WTC11 (cell line): ENCODE measurements around the gene HES3. TPM values are rescaled to one million over a fixed set of nuclear protein-coding genes. Genes with fewer than 3 reads are reported as not detected.
A peak's percentile ranks its signal among the peaks of the same experiment; 100 is the strongest.

Source experiments
- ATAC-seq: fragments of 200-7000 bp; cut with Tn5 transposase; 2 replicates; pipeline ENCODE4 v1.10.0; 2021; ENCODE audit warnings: mild to moderate bottlenecking, moderate library complexity
- CTCF ChIA-PET: fragments of 300-600 bp; sonication (Branson Sonifier 250); formaldehyde crosslinking; loops from one replicate; lab custom pipeline; 2021; ENCODE audit warnings: antibody characterized with exemption; lab: Charles Lee
- POLR2A ChIA-PET: fragments of 350-600 bp; sonication (Branson Sonifier 250); formaldehyde crosslinking; loops from one replicate; lab custom pipeline; 2021; ENCODE audit warnings: antibody characterized with exemption; lab: Charles Lee
- DNase-seq: peaks from one replicate; pipeline ENCODE4 v3.0.0; 2021; ENCODE audit warnings: low spot score
- H3K27ac Mint-ChIP-seq: 2 replicates; pipeline ENCODE4 v1.8.0; 2021; ENCODE audit warnings: mixed read lengths
- H3K27me3 Mint-ChIP-seq: 2 replicates; pipeline ENCODE4 v1.8.0; 2021; ENCODE audit warnings: low read depth, mild to moderate bottlenecking, moderate library complexity, mixed read lengths
- H3K36me3 Mint-ChIP-seq: 2 replicates; pipeline ENCODE4 v1.8.0; 2021; ENCODE audit warnings: mixed read lengths
- H3K4me1 Mint-ChIP-seq: 2 replicates; pipeline ENCODE4 v1.8.0; 2022; ENCODE audit warnings: mixed read lengths
- H3K4me3 Mint-ChIP-seq: 2 replicates; pipeline ENCODE4 v1.8.0; 2021; ENCODE audit warnings: mild to moderate bottlenecking, moderate library complexity, mixed read lengths
- H3K9me3 Mint-ChIP-seq: 2 replicates; pipeline ENCODE4 v1.8.0; 2021; ENCODE audit warnings: mixed read lengths
- ELF4 ChIP-seq: sonication (generic); formaldehyde crosslinking; IDR thresholded peaks from 2 replicates; pipeline ENCODE4 v1.8.1; 2022; ENCODE audit warnings: low read depth, mild to moderate bottlenecking, moderate library complexity, missing genetic modification reagents
- EMX1 ChIP-seq: fragments of 250-450 bp; sonication (Bioruptor Pico); IDR thresholded peaks from 2 replicates; pipeline ENCODE4 v1.8.0; 2021; ENCODE audit warnings: mild to moderate bottlenecking
- ERG ChIP-seq: fragments of 250-450 bp; sonication (Bioruptor Pico); IDR thresholded peaks from 2 replicates; pipeline ENCODE4 v1.8.0; 2021; ENCODE audit warnings: mild to moderate bottlenecking
- ESRRA ChIP-seq: sonication (generic); formaldehyde crosslinking; IDR thresholded peaks from 2 replicates; pipeline ENCODE4 v1.8.1; 2022; ENCODE audit warnings: mild to moderate bottlenecking, missing genetic modification reagents, borderline replicate concordance
- FOXJ3 ChIP-seq: sonication (generic); formaldehyde crosslinking; IDR thresholded peaks from 2 replicates; pipeline ENCODE4 v1.9.0; 2021; ENCODE audit warnings: missing genetic modification reagents, mild to moderate bottlenecking, borderline replicate concordance
- GRHL2 ChIP-seq: fragments of 250-450 bp; sonication (Bioruptor Pico); IDR thresholded peaks from 2 replicates; pipeline ENCODE4 v1.8.0; 2022; ENCODE audit warnings: mild to moderate bottlenecking, moderate library complexity; ENCODE audit not compliant: insufficient replicate concordance, severe bottlenecking
- GTF2I ChIP-seq: fragments of 250-450 bp; sonication (Bioruptor Pico); conservative IDR thresholded peaks from 2 replicates; pipeline ENCODE4 v1.4.0; 2021; ENCODE audit warnings: mild to moderate bottlenecking
- HMGA2 ChIP-seq: fragments of 250-450 bp; sonication (Bioruptor Pico); IDR thresholded peaks from 2 replicates; pipeline ENCODE4 v1.4.0; 2021; ENCODE audit warnings: mild to moderate bottlenecking, moderate library complexity
- NR1H2 ChIP-seq: sonication (generic); formaldehyde crosslinking; IDR thresholded peaks from 2 replicates; pipeline ENCODE4 v1.9.0; 2021; ENCODE audit warnings: mild to moderate bottlenecking, moderate library complexity, missing genetic modification reagents
- NR3C1 ChIP-seq: sonication (generic); formaldehyde crosslinking; conservative IDR thresholded peaks from 2 replicates; pipeline ENCODE4 v1.8.1; 2023; ENCODE audit warnings: low read depth, mild to moderate bottlenecking, missing genetic modification reagents
- SP1 ChIP-seq: sonication (generic); formaldehyde crosslinking; conservative IDR thresholded peaks from 2 replicates; pipeline ENCODE4 v1.8.1; 2022; ENCODE audit warnings: missing genetic modification reagents
- TEAD1 ChIP-seq: sonication (generic); formaldehyde crosslinking; IDR thresholded peaks from 2 replicates; pipeline ENCODE4 v1.8.0; 2022; ENCODE audit warnings: mild to moderate bottlenecking, missing genetic modification reagents
- TEAD4 ChIP-seq: sonication (generic); formaldehyde crosslinking; IDR thresholded peaks from 2 replicates; pipeline ENCODE4 v1.8.0; 2022; ENCODE audit warnings: mild to moderate bottlenecking, missing genetic modification reagents
- ZBTB43 ChIP-seq: sonication (generic); formaldehyde crosslinking; IDR thresholded peaks from 2 replicates; pipeline ENCODE4 v1.8.1; 2023; ENCODE audit warnings: mild to moderate bottlenecking, missing genetic modification reagents
- ZMAT4 ChIP-seq: fragments of 250-450 bp; sonication (Bioruptor Pico); IDR thresholded peaks from 2 replicates; pipeline ENCODE4 v1.9.0; 2021; ENCODE audit warnings: mild to moderate bottlenecking
- ZNF425 ChIP-seq: fragments of 250-450 bp; sonication (Bioruptor Pico); conservative IDR thresholded peaks from 2 replicates; pipeline ENCODE4 v1.9.0; 2021; ENCODE audit warnings: mild to moderate bottlenecking
- total RNA-seq: library from RNA; stranded (reverse); gene quantifications from 3 replicates; pipeline ENCODE4 v1.2.3, GENCODE V29; 2021
- TF ChIP-seq, protein P1 (sequence below): fragments of 250-450 bp; sonication (Bioruptor Pico); IDR thresholded peaks from 2 replicates; pipeline ENCODE4 v1.9.0; 2021; ENCODE audit warnings: mild to moderate bottlenecking, borderline replicate concordance
- TF ChIP-seq, protein P2 (sequence below): sonication (generic); formaldehyde crosslinking; conservative IDR thresholded peaks from 2 replicates; pipeline ENCODE4 v1.8.1; 2022; ENCODE audit warnings: mild to moderate bottlenecking, missing genetic modification reagents
- TF ChIP-seq, protein P3 (sequence below): sonication (generic); formaldehyde crosslinking; IDR thresholded peaks from 2 replicates; pipeline ENCODE4 v1.8.1; 2022; ENCODE audit warnings: mild to moderate bottlenecking, moderate library complexity, missing genetic modification reagents
- TF ChIP-seq, protein P4 (sequence below): sonication (generic); formaldehyde crosslinking; IDR thresholded peaks from 2 replicates; pipeline ENCODE4 v1.8.1; 2022; ENCODE audit warnings: low read depth, missing genetic modification reagents, borderline replicate concordance

The HES3 gene
- total RNA-seq, 1 experiment from 2014 or later = 74.7 TPM

DNA sequence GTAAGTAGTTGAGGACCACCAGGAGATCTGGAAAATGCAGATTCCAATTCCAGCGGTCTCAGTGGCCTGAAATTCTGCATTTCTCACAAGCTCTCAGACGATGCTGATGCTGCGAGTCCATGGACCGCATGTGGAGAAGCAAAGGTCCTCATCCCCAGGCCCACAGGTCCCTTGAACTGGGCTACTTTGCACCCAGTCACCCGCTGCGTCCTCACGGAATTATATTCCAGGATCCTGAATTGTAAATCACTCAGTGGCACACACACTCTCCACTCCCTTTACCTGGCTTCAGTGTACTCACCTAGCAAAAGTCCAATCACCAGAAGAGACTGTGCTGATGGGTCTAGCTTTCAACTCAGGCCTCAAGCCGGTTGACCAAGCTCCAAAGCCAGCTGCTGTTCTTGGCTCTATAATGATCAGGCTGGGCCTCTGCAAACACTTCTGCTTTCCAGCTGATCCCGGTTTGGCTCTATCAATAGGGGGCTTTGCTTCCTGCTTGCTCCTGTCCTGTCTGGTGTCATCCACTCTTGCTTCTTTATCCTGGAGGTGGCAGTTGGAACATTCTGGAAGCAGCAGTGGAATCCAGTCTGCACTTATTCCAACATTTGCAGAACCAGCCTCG lies 43.7 kb upstream of the HES3 start:
- ChIA-PET CTCF (interaction anchor here (0.8 to 1.9 kb wide), 10 partner anchors 8 to 147 kb away, joined by 3 to 12 read pairs (median 4); no protein-coding TSS in a partner anchor), POLR2A (interaction anchor here (1.0 to 1.2 kb wide), 3 partner anchors 39 to 46 kb away, joined by 3 to 5 read pairs (median 5); partner anchors contain the start of gene HES3)
- DNase-seq (no peak), ATAC-seq (no peak)
- Mint-ChIP-seq H3K4me1 (peaks cover 39% of the 10 kb centered on the region), H3K9me3 (no peaks in the 10 kb centered on the region), H3K27me3 (no peaks in the 10 kb centered on the region), H3K4me3 (peak overlapping the region; percentile 97), H3K36me3 (peaks cover 28% of the 10 kb centered on the region), H3K27ac (peak overlapping the region; percentile 96)
- no peak for TF ChIP-seq GTF2I
- TF ChIP-seq NR3C1 (CRISPR knock-in tag) = no peak

- H3K4me1 Mint-ChIP-seq = peaks cover 36% of the 10 kb centered on the region
- POLR2A ChIA-PET = no interaction called here
- H3K9me3 Mint-ChIP-seq = no peaks in the 10 kb centered on the region
- CTCF ChIA-PET = interaction anchor here (0.6 to 10.3 kb wide), 5 partner anchors 17 to 919 kb away, joined by 3 to 489 read pairs (median 5); partner anchors contain the start of genes HES3 and ICMT
- no peak overlapping the region for H3K4me3 Mint-ChIP-seq
- ATAC-seq (no peak), DNase-seq (no peak)
- 0 out of 2 replicates have a peak overlapping the region, but pooled peaks have one; percentile 33 for H3K27ac Mint-ChIP-seq
- peaks cover 7% of the 10 kb centered on the region for H3K27me3 Mint-ChIP-seq
- H3K36me3 Mint-ChIP-seq = peaks cover 14% of the 10 kb centered on the region
- TF ChIP-seq SP1 = no peak
- TF ChIP-seq, protein P1, sequence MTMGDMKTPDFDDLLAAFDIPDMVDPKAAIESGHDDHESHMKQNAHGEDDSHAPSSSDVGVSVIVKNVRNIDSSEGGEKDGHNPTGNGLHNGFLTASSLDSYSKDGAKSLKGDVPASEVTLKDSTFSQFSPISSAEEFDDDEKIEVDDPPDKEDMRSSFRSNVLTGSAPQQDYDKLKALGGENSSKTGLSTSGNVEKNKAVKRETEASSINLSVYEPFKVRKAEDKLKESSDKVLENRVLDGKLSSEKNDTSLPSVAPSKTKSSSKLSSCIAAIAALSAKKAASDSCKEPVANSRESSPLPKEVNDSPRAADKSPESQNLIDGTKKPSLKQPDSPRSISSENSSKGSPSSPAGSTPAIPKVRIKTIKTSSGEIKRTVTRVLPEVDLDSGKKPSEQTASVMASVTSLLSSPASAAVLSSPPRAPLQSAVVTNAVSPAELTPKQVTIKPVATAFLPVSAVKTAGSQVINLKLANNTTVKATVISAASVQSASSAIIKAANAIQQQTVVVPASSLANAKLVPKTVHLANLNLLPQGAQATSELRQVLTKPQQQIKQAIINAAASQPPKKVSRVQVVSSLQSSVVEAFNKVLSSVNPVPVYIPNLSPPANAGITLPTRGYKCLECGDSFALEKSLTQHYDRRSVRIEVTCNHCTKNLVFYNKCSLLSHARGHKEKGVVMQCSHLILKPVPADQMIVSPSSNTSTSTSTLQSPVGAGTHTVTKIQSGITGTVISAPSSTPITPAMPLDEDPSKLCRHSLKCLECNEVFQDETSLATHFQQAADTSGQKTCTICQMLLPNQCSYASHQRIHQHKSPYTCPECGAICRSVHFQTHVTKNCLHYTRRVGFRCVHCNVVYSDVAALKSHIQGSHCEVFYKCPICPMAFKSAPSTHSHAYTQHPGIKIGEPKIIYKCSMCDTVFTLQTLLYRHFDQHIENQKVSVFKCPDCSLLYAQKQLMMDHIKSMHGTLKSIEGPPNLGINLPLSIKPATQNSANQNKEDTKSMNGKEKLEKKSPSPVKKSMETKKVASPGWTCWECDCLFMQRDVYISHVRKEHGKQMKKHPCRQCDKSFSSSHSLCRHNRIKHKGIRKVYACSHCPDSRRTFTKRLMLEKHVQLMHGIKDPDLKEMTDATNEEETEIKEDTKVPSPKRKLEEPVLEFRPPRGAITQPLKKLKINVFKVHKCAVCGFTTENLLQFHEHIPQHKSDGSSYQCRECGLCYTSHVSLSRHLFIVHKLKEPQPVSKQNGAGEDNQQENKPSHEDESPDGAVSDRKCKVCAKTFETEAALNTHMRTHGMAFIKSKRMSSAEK (CRISPR knock-in tag) = no peak
- TF ChIP-seq, protein P2, sequence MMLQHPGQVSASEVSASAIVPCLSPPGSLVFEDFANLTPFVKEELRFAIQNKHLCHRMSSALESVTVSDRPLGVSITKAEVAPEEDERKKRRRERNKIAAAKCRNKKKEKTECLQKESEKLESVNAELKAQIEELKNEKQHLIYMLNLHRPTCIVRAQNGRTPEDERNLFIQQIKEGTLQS (CRISPR knock-in tag) = no peak
- no peak for TF ChIP-seq ZMAT4
- no peak for TF ChIP-seq TEAD1 (CRISPR knock-in tag)
- no peak for TF ChIP-seq NR1H2 (CRISPR knock-in tag)
- TF ChIP-seq, protein P3, sequence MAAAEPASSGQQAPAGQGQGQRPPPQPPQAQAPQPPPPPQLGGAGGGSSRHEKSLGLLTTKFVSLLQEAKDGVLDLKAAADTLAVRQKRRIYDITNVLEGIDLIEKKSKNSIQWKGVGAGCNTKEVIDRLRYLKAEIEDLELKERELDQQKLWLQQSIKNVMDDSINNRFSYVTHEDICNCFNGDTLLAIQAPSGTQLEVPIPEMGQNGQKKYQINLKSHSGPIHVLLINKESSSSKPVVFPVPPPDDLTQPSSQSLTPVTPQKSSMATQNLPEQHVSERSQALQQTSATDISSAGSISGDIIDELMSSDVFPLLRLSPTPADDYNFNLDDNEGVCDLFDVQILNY = no peak
- no peak for TF ChIP-seq TEAD4 (CRISPR knock-in tag)
- TF ChIP-seq FOXJ3 (CRISPR knock-in tag) = no peak
- TF ChIP-seq ELF4 (CRISPR knock-in tag) = no peak
- TF ChIP-seq, protein P4, sequence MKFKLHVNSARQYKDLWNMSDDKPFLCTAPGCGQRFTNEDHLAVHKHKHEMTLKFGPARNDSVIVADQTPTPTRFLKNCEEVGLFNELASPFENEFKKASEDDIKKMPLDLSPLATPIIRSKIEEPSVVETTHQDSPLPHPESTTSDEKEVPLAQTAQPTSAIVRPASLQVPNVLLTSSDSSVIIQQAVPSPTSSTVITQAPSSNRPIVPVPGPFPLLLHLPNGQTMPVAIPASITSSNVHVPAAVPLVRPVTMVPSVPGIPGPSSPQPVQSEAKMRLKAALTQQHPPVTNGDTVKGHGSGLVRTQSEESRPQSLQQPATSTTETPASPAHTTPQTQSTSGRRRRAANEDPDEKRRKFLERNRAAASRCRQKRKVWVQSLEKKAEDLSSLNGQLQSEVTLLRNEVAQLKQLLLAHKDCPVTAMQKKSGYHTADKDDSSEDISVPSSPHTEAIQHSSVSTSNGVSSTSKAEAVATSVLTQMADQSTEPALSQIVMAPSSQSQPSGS (CRISPR knock-in tag) = no peak
- TF ChIP-seq EMX1 (CRISPR knock-in tag) = no peak
- no peak for TF ChIP-seq ZNF425 (CRISPR knock-in tag)
- TF ChIP-seq GTF2I = no peak
- TF ChIP-seq ESRRA (CRISPR knock-in tag) = no peak
- no peak for TF ChIP-seq GRHL2 (CRISPR knock-in tag)
- no peak for TF ChIP-seq HMGA2 (CRISPR knock-in tag)
- TF ChIP-seq ZBTB43 (CRISPR knock-in tag) = no peak
- no peak for TF ChIP-seq ERG (CRISPR knock-in tag)
Observed at GRCh38 chr1:6202256-6202655, 41.7 kb upstream of the HES3 start.
